MG63 (cell line): ENCODE measurements around the gene FGF14. TPM values are rescaled to one million over a fixed set of nuclear protein-coding genes. Genes with fewer than 3 reads are reported as not detected.

ENCODE experiments used
- DNase-seq: peaks from one replicate; pipeline ENCODE4 v3.0.0-alpha.2; 2020
- H3K27me3 ChIP-seq: fragments of 250-450 bp; sonication (Bioruptor Pico); 2 replicates; pipeline ENCODE4 v1.5.1; 2020; ENCODE audit warnings: mild to moderate bottlenecking, moderate library complexity
- H3K36me3 ChIP-seq: fragments of 250-450 bp; sonication (Bioruptor Pico); 2 replicates; pipeline ENCODE4 v1.5.1; 2020; ENCODE audit warnings: mild to moderate bottlenecking, moderate library complexity
- H3K4me3 ChIP-seq: fragments of 250-450 bp; sonication (Bioruptor Pico); 2 replicates; pipeline ENCODE4 v1.5.1; 2020; ENCODE audit warnings: mild to moderate bottlenecking, moderate library complexity
- H3K9me3 ChIP-seq: fragments of 250-450 bp; sonication (Bioruptor Pico); 2 replicates; pipeline ENCODE4 v1.5.1; 2020; ENCODE audit warnings: mild to moderate bottlenecking, moderate library complexity
- total RNA-seq: library from RNA; depleted of rRNA; stranded (reverse); fragments of >200 nt; shearing (Covaris generic); gene quantifications from 2 replicates; pipeline ENCODE4 v1.2.3, GENCODE V29; 2014; ENCODE audit warnings: low replicate concordance; rRNA removed

Gene FGF14
- not detected in 2 replicates for total RNA-seq

DNA sequence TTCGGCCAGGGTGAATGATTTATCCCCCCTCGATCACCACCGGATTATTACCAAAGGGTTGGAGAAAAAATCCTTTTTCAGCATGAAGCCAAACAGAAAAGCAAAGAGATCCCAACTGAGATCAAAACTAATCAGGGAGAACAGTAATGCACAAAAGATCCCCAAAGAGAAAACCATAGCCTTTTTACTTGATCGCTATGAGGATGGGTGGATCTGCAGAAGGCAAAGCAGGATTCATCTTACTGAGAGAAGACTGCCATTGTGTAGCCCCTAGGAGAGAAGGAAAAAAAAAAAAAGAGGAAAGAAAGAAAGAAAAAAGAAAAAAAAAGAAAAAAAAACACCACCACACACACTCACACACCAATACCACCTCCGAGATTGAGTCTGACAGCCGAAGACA is at the start of gene FGF14:
Gene FGF14 (minus strand): TSS at position 283 of the 400 bp plus-strand sequence.
- Histone ChIP-seq H3K4me3 (peak within 1 kb of the TSS; percentile 46), H3K27me3 (peaks cover 30% of the 10 kb centered on the region), H3K36me3 (no peaks in the 10 kb centered on the region), H3K9me3 (no peaks in the 10 kb centered on the region)
- no peak for DNase-seq

- Histone ChIP-seq H3K27me3 (no peaks in the 10 kb centered on the region), H3K4me3 (no peak overlapping the region), H3K36me3 (no peaks in the 10 kb centered on the region), H3K9me3 (peaks cover 2% of the 10 kb centered on the region; the same call in 1 of the 2 replicates)
- no peak for DNase-seq
These were observed 41.4 kb upstream of the FGF14 start for GRCh38 chr13:102443249-102443648.

DNA sequence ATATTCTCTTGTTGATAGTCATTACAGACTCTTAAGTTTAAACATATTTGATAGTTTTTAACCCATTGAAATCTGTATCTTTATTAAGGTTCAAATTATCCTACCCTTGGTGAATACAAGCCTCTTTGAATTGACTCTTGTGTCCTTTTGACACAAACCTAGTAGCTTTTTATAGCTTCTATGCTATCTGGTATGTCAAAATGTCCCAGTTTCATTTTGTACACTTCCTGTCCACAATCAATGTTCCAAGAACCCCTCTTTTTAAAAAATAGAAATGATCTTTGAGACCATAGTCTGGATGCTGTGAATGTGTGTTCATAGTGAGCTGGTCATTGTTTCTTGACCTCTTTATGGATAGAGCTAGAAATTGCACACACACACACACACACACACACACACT is 39.2 kb upstream of the FGF14 start:
- H3K27me3 ChIP-seq = no peaks in the 10 kb centered on the region
- no peak for DNase-seq
- no peaks in the 10 kb centered on the region for H3K36me3 ChIP-seq
- no peak overlapping the region for H3K4me3 ChIP-seq
- H3K9me3 ChIP-seq = peaks cover 2% of the 10 kb centered on the region; the same call in 1 of the 2 replicates

GRCh38 chr13:102440259-102440936 is 38.5 kb upstream of the FGF14 start:
- Histone ChIP-seq H3K4me3 (no peak overlapping the region), H3K36me3 (no peaks in the 10 kb centered on the region), H3K27me3 (no peaks in the 10 kb centered on the region), H3K9me3 (peaks cover 2% of the 10 kb centered on the region; the same call in 1 of the 2 replicates)
- DNase-seq = no peak

GRCh38 chr13:102422690-102423089 is 20.8 kb upstream of the FGF14 start:
- no peaks in the 10 kb centered on the region for H3K27me3 ChIP-seq
- H3K36me3 ChIP-seq = no peaks in the 10 kb centered on the region
- no peak for DNase-seq
- peaks cover 3% of the 10 kb centered on the region; the same call in 1 of the 2 replicates for H3K9me3 ChIP-seq
- H3K4me3 ChIP-seq = no peak overlapping the region

DNA sequence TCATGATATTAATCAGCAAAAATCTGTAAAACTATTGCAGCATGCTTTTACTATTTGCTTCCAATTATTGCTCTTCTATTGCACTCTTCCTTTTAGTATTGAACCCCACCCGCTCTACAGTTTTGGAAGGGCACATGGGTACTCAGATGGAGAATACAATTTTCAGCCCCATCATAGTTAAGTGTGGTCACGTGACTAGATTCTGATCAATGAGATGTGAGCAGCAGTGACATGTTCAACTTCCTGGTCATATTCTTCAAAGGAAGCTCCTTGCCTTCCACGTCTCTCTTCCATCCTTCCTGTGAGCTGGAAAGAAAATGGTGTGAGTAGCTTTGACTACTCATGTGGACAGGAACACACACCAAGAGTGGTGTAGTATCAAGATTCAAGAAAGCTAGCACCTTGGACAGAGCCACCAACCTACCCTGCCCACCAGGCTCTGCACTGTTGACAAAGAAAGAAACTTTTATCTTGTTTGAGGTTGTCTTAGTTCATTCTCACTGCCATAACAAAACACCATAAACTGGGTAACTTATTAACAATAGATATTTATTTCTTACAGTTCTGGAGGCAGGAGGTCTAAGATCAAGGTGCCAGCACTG is 3.8 kb upstream of the FGF14 start:
- H3K9me3 ChIP-seq = no peaks in the 10 kb centered on the region
- H3K4me3 ChIP-seq = no peak overlapping the region
- no peak for DNase-seq
- H3K36me3 ChIP-seq = no peaks in the 10 kb centered on the region
- H3K27me3 ChIP-seq = peaks cover 25% of the 10 kb centered on the region

GRCh38 chr13:102402290-102402689 is 442 bp upstream of the FGF14 start:
- Histone ChIP-seq H3K27me3 (peaks cover 30% of the 10 kb centered on the region), H3K36me3 (no peaks in the 10 kb centered on the region), H3K4me3 (no peak overlapping the region), H3K9me3 (no peaks in the 10 kb centered on the region)
- peak; percentile 19 for DNase-seq

- DNase-seq = no peak
- Histone ChIP-seq H3K9me3 (no peaks in the 10 kb centered on the region), H3K27me3 (peaks cover 30% of the 10 kb centered on the region), H3K4me3 (peak overlapping the region; percentile 46; the same call in 1 of the 2 replicates), H3K36me3 (no peaks in the 10 kb centered on the region)
These were observed 583 bp downstream of the FGF14 start for GRCh38 chr13:102401265-102401664.

DNA sequence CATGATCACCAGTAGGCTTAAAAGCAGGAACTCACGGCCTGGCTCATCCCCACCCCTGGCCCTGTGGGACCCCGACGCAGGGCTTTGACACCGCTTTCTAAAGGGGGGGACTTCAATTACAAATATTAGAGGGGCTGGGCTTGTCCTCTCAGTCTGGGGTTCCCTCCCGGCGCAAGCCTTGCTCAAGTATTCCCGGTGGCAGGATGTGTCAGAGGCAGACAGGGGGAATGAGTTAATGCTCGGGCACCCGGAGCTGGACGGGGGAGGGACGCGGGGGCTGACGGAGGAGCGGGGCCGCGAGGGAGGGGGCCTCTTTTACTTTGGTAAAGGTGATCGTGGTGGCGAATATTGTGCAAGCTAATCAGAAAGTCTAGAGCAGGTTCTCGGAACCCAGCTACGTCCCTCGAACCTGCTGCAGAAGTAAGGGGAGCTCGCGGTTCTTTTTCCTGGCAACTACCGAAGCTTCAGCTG is 1.1 kb downstream of the FGF14 start:
- Histone ChIP-seq H3K4me3 (peak overlapping the region; percentile 46), H3K27me3 (peaks cover 30% of the 10 kb centered on the region), H3K9me3 (no peaks in the 10 kb centered on the region), H3K36me3 (no peaks in the 10 kb centered on the region)
- DNase-seq = no peak

DNA sequence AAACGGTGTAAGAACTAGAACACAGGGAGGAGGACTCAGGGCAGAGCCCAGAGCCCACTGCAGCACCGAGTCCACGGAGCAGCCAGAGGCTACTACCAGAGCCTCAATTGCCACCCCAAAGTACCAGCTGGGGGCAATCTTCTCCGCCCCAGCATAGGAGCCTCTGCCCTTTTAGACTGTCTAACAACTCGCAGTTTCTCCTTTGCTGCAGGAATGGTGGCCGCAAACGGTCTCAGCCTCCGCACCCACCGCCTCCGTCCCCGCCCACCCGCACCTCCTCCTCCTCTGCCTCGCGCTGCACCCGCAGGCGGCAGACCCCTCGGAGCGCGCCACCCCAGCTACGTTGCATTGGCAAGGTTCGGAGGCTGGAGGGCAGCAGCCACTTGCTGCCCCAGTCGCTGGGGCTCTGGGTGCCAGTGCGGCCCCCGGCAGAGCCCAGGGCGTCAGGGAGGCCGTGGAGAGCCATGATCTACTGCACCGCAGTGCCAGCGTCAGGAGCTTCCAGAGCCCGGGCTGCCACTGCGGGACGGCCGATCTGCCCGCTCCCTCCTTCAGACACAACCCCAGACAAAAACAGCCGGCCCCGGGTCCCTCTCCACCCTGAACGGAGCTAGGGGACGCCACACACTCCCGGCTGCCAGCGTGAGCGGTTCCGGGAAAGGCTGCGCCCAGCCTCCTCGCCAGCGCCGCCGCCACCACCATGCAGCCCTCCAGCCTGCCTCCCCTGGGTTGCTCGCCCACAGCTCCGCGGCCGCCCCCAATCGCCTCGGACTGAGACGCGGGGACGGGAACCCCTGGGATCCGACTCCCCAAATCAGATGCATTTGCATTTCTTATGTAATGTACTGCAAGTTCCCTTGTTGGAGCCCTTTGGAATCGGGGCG is 1.8 kb downstream of the FGF14 start:
- peak overlapping the region; percentile 46 for H3K4me3 ChIP-seq
- H3K36me3 ChIP-seq = no peaks in the 10 kb centered on the region
- H3K9me3 ChIP-seq = no peaks in the 10 kb centered on the region
- DNase-seq = no peak
- peaks cover 30% of the 10 kb centered on the region for H3K27me3 ChIP-seq

- no peak overlapping the region for H3K4me3 ChIP-seq
- H3K9me3 ChIP-seq = no peaks in the 10 kb centered on the region
- DNase-seq = no peak
- no peaks in the 10 kb centered on the region for H3K36me3 ChIP-seq
- H3K27me3 ChIP-seq = peaks cover 9% of the 10 kb centered on the region
These were observed 5.9 kb downstream of the FGF14 start for GRCh38 chr13:102395939-102396338.

DNA sequence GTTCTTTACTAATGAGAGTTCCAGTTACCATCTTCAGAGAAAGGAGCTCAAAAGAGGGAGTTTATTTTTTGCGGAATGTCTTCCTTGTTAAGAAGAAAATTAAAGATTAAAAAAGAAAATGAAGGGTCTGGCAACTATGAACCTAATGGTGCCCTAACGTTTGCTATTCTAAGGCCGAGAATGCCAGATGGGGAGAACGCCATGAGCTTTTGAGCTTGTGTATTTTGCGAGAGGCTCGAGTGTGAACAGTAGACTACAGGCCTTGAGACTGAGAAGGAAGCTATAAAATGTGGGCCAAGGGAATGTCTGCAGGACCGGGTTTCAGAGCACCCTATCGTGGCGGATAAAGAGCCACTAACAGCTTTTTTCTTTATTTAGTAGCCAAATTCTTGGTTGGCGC is 6.7 kb downstream of the FGF14 start:
- no peak for DNase-seq
- Histone ChIP-seq H3K27me3 (peaks cover 2% of the 10 kb centered on the region), H3K4me3 (peak overlapping the region; percentile 83), H3K9me3 (no peaks in the 10 kb centered on the region), H3K36me3 (no peaks in the 10 kb centered on the region)

GRCh38 chr13:102394158-102395053 is 7.4 kb downstream of the FGF14 start:
- Histone ChIP-seq H3K4me3 (peak overlapping the region; percentile 83), H3K36me3 (no peaks in the 10 kb centered on the region), H3K9me3 (no peaks in the 10 kb centered on the region), H3K27me3 (no peaks in the 10 kb centered on the region)
- peak; percentile 90 for DNase-seq

DNA sequence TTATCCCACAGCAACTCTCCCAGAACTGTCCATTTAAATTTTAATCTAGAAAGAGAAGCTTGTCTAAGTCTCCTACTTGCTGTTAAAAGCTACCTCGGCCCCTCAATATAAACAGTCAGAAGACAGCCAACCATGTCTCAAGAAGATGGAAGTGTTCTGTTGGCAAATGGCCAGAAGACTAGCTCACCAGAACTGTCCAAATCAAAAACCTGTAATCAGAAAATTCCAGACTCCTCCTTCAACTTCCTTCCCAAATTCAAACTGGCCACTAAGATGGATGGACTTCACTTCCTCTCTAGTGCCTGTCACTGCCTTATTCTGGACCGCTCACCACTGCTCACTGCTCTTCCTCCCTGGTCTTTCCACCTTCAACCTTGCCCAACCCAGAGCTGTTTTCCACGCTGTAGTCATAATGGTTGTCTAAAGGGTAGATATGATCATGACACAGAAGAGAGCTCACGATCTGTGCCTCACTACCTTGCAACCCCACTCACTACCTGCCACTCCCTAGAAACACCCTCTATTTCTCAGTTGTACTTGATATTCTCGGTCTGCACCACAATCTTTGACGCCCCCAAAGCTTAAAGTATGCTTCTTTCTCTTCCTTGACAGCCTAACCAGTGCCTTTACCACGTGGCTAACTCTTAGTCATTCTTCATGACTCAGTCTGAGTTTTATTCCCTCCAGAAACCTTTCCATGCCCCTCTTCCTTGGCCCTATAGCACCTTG is 9.2 kb downstream of the FGF14 start:
- no peak for DNase-seq
- no peaks in the 10 kb centered on the region for H3K36me3 ChIP-seq
- H3K4me3 ChIP-seq = no peak overlapping the region
- no peaks in the 10 kb centered on the region for H3K9me3 ChIP-seq
- no peaks in the 10 kb centered on the region for H3K27me3 ChIP-seq

GRCh38 chr13:102386461-102386860 is 15.4 kb downstream of the FGF14 start:
- H3K27me3 ChIP-seq = peaks cover 4% of the 10 kb centered on the region; the same call in 1 of the 2 replicates
- H3K36me3 ChIP-seq = no peaks in the 10 kb centered on the region
- DNase-seq = no peak
- H3K9me3 ChIP-seq = no peaks in the 10 kb centered on the region
- no peak overlapping the region for H3K4me3 ChIP-seq
